HUES6 (cell line): ENCODE data around the gene TSPAN11.

Experiments used
- H3K27ac ChIP-seq: 2 replicates; pipeline ENCODE4 v1.7.0; 2013; ENCODE audit warnings: low read depth, mild to moderate bottlenecking, low read length, inconsistent platforms
- H3K27me3 ChIP-seq: 2 replicates; pipeline ENCODE4 v1.6.1; 2013; ENCODE audit warnings: low read length; ENCODE audit not compliant: control insufficient read depth, insufficient read depth
- H3K36me3 ChIP-seq: 2 replicates; pipeline ENCODE4 v1.6.1; 2013; ENCODE audit warnings: low read length; ENCODE audit not compliant: control insufficient read depth, insufficient read depth
- H3K4me1 ChIP-seq: 2 replicates; pipeline ENCODE4 v1.6.1; 2013; ENCODE audit warnings: low read length; ENCODE audit not compliant: control insufficient read depth, insufficient read depth
- H3K4me3 ChIP-seq: 2 replicates; pipeline ENCODE4 v1.5.1; 2013; ENCODE audit warnings: low read depth, low read length
- H3K9ac ChIP-seq: one replicate; pipeline ENCODE4 v1.6.1; 2013; ENCODE audit warnings: mild to moderate bottlenecking, low read length
- H3K9me3 ChIP-seq: 2 replicates; pipeline ENCODE4 v1.6.1; 2013; ENCODE audit warnings: low read depth, low read length; ENCODE audit not compliant: control insufficient read depth, insufficient read depth

TSPAN11 gene

GRCh38 chr12:30961030-30961429 lies 34.5 kb downstream of the TSPAN11 start:
- H3K4me1 ChIP-seq: no peaks in the 10 kb centered on the region
- H3K9ac ChIP-seq: no peak overlapping the region
- no peak overlapping the region for H3K4me3 ChIP-seq
- no peaks in the 10 kb centered on the region for H3K36me3 ChIP-seq
- H3K27ac ChIP-seq: no peak overlapping the region
- H3K27me3 ChIP-seq: no peaks in the 10 kb centered on the region
- no peaks in the 10 kb centered on the region for H3K9me3 ChIP-seq

- Histone ChIP-seq H3K9me3 (no peaks in the 10 kb centered on the region), H3K4me1 (no peaks in the 10 kb centered on the region), H3K36me3 (no peaks in the 10 kb centered on the region), H3K9ac (no peak overlapping the region), H3K27me3 (no peaks in the 10 kb centered on the region), H3K27ac (no peak overlapping the region), H3K4me3 (no peak overlapping the region)
These were observed 35.5 kb downstream of the TSPAN11 start for GRCh38 chr12:30962047-30962446.

DNA sequence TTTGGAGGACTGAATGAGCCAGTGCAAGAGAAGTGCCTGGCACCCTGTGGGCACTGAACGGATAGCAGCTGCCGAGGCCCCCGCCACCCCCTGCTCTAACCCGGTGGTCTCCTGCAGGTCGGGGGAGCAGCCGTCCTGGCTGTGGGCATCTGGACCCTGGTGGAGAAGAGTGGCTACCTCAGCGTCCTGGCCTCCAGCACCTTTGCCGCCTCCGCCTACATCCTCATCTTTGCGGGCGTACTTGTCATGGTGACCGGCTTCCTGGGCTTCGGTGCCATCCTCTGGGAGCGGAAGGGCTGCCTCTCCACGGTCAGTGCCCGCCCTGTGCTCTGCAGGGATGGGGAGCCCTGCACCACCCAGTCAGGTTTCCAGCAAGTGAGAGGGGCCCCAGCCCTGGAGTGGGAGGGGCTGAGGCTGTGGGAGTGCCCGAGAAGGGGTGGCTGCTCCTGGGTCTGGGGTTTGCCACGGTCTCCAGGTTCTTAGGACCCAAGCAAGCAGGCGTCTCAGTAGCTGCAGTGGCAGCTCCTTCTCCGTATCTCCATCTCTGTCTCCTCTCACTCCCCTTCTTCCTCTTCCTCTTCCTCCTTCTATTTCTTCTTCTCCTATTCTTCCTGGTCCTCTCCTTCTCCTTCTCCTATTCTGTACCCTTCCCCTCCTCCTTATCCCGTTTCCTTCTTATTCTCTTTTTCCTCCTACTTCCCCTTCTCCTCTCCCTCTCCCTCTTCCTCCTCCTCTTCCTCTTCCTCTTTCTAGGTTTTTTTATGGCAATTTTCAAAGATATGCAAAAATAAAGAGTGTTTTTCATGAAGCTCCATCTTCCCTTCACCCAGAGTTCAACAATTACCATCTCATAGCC lies 37.4 kb downstream of the TSPAN11 start:
- no peak overlapping the region for H3K27ac ChIP-seq
- H3K27me3 ChIP-seq: no peaks in the 10 kb centered on the region
- no peak overlapping the region for H3K4me3 ChIP-seq
- no peak overlapping the region for H3K9ac ChIP-seq
- no peaks in the 10 kb centered on the region for H3K4me1 ChIP-seq
- H3K9me3 ChIP-seq: no peaks in the 10 kb centered on the region
- H3K36me3 ChIP-seq: no peaks in the 10 kb centered on the region

GRCh38 chr12:30964896-30965612 lies 38.5 kb downstream of the TSPAN11 start:
- Histone ChIP-seq H3K9ac (no peak overlapping the region), H3K9me3 (no peaks in the 10 kb centered on the region), H3K27me3 (no peaks in the 10 kb centered on the region), H3K4me3 (no peak overlapping the region), H3K36me3 (no peaks in the 10 kb centered on the region), H3K27ac (no peak overlapping the region), H3K4me1 (no peaks in the 10 kb centered on the region)

DNA sequence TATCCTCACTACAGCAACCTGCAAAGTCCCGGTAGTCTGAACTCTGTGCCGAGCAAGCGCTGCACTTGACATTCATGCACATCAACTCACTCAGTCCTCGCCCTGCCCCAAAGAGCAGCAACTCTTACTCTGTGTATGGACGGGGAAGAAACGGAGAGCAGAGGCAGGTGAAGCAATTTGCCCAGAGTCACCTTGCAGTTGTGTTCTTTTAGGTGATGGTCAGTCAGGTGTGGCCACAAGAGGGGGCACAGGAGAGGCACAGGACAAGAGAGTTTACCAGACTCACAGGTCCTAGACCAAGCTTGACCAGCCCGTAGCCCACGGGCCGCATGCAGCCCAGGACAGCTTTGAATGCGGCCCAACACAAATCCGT lies 39.1 kb downstream of the TSPAN11 start:
- no peaks in the 10 kb centered on the region for H3K27me3 ChIP-seq
- H3K4me1 ChIP-seq: peaks cover 2% of the 10 kb centered on the region; the same call in 1 of the 2 replicates
- no peak overlapping the region for H3K27ac ChIP-seq
- no peaks in the 10 kb centered on the region for H3K9me3 ChIP-seq
- no peak overlapping the region for H3K4me3 ChIP-seq
- no peak overlapping the region for H3K9ac ChIP-seq
- no peaks in the 10 kb centered on the region for H3K36me3 ChIP-seq

- Histone ChIP-seq H3K27me3 (no peaks in the 10 kb centered on the region), H3K9me3 (no peaks in the 10 kb centered on the region), H3K27ac (no peak overlapping the region), H3K9ac (no peak overlapping the region), H3K36me3 (no peaks in the 10 kb centered on the region), H3K4me3 (no peak overlapping the region), H3K4me1 (peaks cover 7% of the 10 kb centered on the region; the same call in 1 of the 2 replicates)
These were observed 40.5 kb downstream of the TSPAN11 start for GRCh38 chr12:30967026-30967425.

DNA sequence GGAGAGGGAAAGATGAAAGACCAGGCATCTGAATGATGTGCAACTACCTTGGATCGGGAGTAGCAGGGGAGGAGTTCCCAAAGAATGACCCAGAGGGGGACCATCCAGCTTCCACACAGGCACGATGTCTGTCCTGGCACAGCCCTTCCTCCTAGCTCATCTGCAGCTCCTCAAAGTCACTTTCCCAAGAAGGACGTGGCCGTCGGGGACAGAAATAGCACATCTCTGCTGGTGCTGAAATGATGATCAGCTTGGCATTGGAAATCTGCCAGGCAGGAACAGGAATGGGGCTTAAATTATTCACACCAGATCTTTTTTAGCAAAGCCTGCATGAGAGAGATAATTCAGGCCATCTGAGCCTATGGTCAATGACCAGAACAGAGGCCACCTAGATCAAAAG lies 41.7 kb downstream of the TSPAN11 start:
- Histone ChIP-seq H3K27me3 (0 out of 2 replicates have a peak, but pooled peaks cover 4% of the 10 kb centered on the region), H3K9ac (no peak overlapping the region), H3K4me1 (peaks cover 7% of the 10 kb centered on the region; the same call in 1 of the 2 replicates), H3K9me3 (no peaks in the 10 kb centered on the region), H3K36me3 (no peaks in the 10 kb centered on the region), H3K27ac (no peak overlapping the region), H3K4me3 (no peak overlapping the region)

DNA sequence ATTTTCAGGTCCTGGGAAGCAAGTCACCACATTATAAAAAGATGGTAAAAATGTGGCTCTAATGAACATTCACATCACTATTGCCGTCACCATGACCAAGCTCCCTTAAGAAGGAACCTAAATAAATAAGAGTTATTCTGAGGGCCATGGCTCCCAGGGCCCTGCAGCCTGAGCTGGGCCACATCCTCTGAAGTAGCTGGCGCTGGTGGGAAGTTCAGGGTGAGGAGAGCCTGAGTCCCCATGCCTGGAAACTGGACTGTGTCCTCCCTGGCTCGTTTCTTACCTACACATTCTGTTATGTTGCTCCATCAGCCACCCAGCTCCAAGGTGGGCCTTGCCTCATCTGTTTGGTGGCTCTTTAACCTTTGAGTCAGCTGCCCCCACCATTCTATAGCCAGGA lies 42.5 kb downstream of the TSPAN11 start:
- peaks cover 7% of the 10 kb centered on the region; the same call in 1 of the 2 replicates for H3K4me1 ChIP-seq
- no peaks in the 10 kb centered on the region for H3K36me3 ChIP-seq
- 0 out of 2 replicates have a peak, but pooled peaks cover 4% of the 10 kb centered on the region for H3K27me3 ChIP-seq
- H3K9me3 ChIP-seq: no peaks in the 10 kb centered on the region
- no peak overlapping the region for H3K27ac ChIP-seq
- no peak overlapping the region for H3K4me3 ChIP-seq
- no peak overlapping the region for H3K9ac ChIP-seq

GRCh38 chr12:30969606-30970395 lies 43.3 kb downstream of the TSPAN11 start:
- Histone ChIP-seq H3K4me3 (no peak overlapping the region), H3K27me3 (0 out of 2 replicates have a peak, but pooled peaks cover 4% of the 10 kb centered on the region), H3K27ac (no peak overlapping the region), H3K4me1 (peaks cover 7% of the 10 kb centered on the region; the same call in 1 of the 2 replicates), H3K9ac (no peak overlapping the region), H3K9me3 (no peaks in the 10 kb centered on the region), H3K36me3 (no peaks in the 10 kb centered on the region)

DNA sequence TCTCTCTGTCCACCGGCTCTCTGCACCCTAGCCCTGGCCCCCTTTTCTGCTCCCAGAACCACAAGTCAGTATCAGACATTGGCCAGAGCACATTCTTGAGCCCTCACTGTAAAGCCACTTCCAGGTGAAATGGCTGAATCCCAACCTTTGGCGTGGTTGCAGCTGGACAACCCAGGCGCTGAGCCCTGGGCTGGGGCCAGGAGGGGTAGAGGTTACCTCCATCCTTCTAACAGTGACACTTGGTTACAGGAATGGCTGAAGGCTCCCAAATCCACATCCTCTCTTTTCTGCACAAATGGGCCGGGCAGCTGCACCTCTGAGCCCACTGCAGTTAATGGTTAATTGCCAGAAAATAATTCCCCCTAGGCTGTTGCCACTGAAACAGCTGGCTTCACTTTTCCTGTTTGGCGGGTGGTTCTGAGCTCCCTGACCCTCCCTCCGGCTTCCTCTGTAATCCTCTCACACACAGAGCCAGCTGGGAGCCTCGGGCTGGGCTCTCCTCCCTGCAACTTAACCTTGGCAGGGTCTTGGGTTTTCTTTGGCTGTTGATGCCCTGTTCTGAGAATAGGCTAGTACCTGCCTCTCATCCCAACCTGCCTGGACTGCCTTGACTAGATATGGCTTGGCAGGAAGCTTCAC lies 44.1 kb downstream of the TSPAN11 start:
- no peaks in the 10 kb centered on the region for H3K36me3 ChIP-seq
- H3K27me3 ChIP-seq: 0 out of 2 replicates have a peak, but pooled peaks cover 4% of the 10 kb centered on the region
- no peak overlapping the region for H3K27ac ChIP-seq

More for the DNA sequence above, 44.1 kb downstream of the TSPAN11 start:
- Histone ChIP-seq H3K9ac (no peak overlapping the region), H3K4me1 (peaks cover 7% of the 10 kb centered on the region; the same call in 1 of the 2 replicates), H3K9me3 (no peaks in the 10 kb centered on the region), H3K4me3 (no peak overlapping the region)
